Bone marrow (tissue), 2 donors: Measurements from ENCODE around the gene BAZ1B.
"Not testable (repeated sequence)": the region's sequence is repeated elsewhere in the genome, so short reads cannot be mapped to it uniquely, and the experiment has no call there.

Experiments used
- DNase-seq, 2 donors: peaks; one replicate each; lab custom pipeline; 2025; lab: John Stamatoyannopoulos, UW

Gene BAZ1B

DNA sequence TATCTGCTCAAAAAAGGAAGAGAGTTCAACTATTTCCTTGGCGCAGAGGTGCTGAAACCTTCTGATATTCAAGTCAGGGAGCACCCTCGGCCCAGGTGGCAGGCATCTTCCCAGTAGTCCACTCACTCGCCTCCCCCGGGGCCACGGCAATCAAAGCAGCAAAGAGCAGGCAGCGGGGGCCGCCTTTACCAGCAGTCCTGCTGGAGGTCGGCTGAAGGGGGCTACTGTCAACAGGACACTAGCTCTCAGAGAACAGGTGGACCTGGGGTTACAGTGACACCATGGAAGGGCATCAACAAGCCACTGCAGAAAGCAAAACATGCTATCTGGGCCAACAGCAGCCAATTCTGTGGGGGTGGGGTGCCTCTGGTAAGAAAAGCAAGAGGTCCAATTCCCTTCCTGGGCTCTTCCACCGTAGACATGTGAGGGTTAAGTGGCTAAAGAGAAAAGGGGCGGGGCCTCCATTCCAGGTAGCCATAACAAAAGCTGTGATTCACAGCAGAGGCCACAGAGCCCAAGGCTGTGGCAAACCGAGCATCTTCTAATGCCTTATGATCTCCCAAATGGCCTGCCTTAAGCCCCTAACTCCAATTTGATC lies 79.1 kb downstream of the BAZ1B start:
- no peak for DNase-seq

GRCh38 chr7:73442222-73442902 lies 79.7 kb downstream of the BAZ1B start:
- DNase-seq, result no peak

DNA sequence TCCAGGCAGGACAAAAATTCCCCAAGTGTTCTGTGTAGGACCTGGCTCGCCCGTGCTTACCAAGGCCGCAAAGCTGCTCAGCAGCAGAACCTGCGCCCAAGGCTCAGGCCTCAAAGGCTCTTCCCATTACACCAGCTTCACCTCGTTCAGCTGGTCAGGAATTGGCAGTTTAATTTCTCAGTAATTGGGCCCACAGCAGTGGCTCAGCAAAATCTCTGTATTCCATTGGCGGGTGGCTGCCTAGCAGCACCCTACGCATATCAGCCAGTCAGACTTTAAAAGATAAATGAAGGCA lies 82.7 kb downstream of the BAZ1B start:
- no peak for DNase-seq

- DNase-seq, result no peak
Observed at GRCh38 chr7:73438547-73439409, 83.3 kb downstream of the BAZ1B start.

DNA sequence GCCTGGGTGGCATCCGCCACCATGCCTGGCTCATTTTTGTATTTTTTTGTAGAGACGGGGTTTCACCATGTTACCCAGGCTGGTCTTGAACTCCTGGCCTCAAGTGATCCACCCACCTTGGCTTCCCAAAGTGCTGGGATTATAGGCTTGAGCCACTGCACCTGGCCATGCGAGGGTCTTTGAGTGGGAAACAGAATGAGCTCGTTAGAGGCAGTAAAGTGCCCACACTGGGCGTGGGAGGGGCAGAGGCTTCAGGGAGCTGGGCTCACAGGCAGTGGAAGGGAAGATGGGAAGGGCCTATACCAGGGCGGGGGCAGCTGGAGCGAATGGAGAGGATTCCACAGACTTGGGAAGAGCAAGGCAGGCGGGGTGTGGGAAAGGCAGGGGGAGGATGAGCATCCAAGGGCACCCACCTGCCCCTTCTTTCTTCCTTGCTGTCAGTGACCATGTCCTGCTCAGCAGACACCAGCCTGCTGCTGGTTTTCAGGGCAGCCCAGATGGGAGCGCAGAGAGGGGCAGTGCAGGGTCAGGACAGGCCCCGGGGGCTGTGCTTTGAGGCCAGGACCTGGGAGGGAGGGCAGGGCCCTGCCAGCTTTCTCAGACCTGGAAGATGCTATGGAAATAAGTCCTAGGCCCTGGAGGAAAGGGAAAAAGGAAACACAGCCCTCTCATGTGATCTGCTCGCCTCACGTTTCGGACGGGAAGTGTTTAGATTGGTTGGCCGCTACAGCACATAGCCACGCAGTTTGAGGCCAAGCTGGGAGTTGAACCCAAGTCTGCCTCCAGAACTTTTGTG lies 84.3 kb downstream of the BAZ1B start:
- DNase-seq, result no peak

DNA sequence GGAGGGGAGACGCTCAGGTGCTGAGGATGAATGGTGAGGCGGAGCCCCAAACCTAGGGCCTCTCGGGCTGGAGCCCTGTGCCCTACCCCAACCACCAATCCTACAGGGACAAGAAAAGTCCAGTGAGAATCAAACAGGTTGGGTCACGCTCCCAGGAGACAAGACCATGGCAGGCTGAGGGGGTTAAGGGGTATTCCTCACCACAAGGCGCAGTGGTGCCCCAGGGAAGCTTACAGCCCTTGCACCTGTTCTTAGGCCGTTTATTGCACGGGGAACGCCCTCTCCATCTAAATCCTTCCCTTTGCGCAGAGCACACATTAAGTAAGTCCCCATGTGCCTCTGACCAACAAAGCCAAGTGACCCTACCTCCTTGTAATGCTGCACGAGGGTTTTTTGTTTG lies 85.0 kb downstream of the BAZ1B start:
- no peak for DNase-seq

- no peak for DNase-seq
Observed at GRCh38 chr7:73436031-73436929, 85.8 kb downstream of the BAZ1B start.

DNA sequence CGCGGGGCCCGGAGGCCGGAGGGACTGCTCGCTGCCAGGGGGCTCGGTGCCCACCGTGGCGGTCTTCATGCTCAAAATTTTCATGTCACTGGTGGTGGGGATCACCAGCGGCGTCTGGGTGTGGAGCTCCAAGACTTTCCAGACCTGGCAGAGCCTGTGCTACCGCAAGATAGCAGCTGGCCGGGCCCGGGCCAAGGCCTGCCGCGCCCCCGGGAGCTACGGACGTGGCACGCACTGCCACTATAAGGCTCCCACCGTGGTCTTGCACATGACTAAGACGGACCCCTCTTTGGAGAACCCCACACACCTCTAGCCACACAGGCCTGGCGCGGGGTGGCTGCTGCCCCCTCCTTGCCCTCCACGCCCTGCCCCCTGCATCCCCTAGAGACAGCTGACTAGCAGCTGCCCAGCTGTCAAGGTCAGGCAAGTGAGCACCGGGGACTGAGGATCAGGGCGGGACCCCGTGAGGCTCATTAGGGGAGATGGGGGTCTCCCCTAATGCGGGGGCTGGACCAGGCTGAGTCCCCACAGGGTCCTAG lies 86.6 kb downstream of the BAZ1B start:
- DNase-seq, result no peak

DNA sequence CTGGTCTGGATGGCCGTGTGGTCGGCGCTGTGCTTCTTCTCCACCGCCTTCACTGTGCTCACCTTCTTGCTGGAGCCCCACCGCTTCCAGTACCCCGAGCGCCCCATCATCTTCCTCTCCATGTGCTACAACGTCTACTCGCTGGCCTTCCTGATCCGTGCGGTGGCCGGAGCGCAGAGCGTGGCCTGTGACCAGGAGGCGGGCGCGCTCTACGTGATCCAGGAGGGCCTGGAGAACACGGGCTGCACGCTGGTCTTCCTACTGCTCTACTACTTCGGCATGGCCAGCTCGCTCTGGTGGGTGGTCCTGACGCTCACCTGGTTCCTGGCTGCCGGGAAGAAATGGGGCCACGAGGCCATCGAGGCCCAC lies 87.4 kb downstream of the BAZ1B start:
- DNase-seq, result no peak

GRCh38 chr7:73433924-73434700 lies 88.0 kb downstream of the BAZ1B start:
- no peak for DNase-seq

DNA sequence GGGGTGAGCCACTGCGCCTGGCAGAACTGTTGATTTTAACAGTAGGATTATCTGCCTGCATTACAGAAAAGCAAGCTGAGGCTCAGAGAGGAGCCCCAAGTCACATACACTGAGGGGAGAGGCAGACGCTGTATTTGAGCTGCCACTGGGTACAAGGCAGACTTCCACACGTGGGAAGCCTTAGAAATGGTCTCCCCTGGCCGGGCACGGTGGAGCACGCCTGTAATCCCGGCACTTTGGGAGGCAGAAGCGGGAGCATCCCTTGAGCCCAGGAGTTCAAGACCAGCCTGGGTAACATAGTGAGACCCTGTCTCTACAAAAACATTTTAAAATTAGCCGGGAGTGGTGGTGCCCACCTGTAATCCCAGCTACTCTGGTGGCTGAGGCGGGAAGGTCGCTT lies 89.4 kb downstream of the BAZ1B start:
- DNase-seq, result no peak

- no peak for DNase-seq
Observed at GRCh38 chr7:73431041-73431835, 90.9 kb downstream of the BAZ1B start.

- DNase-seq, result not testable (repeated sequence)
Observed at GRCh38 chr7:73430540-73430939, 91.6 kb downstream of the BAZ1B start.

DNA sequence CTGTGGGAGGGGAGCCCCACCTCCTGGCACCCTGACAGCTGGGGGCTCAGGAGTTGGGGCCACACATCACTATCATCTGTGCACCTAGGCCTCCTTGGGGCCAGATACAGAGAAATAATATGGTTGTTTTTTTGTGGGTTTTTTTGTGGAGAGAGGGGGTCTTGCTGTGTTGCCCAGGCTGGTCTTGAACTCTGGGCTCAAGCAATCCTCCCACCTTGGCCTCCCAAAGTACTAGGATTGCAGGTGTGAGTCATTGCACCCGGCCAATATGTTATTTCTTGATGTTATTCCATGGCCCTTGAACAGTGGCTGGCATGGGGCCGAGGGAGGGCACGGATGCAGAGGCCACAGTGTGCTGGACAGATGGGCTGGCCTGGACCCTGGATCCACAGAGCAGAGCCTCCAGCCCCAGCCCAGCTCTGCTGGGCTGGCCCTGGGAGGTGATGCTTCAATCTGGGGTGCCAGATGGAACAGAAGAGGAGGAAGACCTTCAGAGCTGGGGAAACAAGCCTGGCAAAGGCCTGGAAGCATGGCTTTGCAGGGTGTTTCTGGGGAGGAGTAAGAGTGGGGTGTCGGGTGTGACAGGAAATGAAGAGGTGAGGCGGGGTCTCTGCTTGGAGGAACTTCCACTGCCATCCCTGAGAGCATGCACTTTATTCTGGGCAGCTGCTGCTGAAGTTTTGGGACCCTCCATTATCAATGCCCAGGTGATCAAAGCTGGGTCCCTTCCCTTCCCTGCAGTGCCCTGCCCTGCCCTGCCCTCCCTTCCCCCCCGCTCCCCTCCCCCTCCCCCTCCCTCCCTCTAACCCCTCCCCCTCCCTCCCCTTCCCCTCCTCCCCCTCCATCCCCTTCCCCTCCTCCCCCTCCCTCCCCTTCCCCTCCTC lies 92.2 kb downstream of the BAZ1B start:
- DNase-seq, result no peak

GRCh38 chr7:73429215-73429614 lies 92.9 kb downstream of the BAZ1B start:
- no peak for DNase-seq

GRCh38 chr7:73427902-73428787 lies 93.9 kb downstream of the BAZ1B start:
- DNase-seq, result no peak

- no peak for DNase-seq
Observed at GRCh38 chr7:73426016-73426415, 96.1 kb downstream of the BAZ1B start.
